Karpas-422 (cell line): ENCODE measurements around the gene STUM. TPM values are rescaled to one million over a fixed set of nuclear protein-coding genes. Genes with fewer than 3 reads are reported as not detected.
A peak's percentile ranks its signal among the peaks of the same experiment; 100 is the strongest.
"Not testable (repeated sequence)": the region's sequence is repeated elsewhere in the genome, so short reads cannot be mapped to it uniquely, and the experiment has no call there.

Source experiments
- DNase-seq: peaks from one replicate; pipeline ENCODE4 v3.0.0-alpha.2; 2015
- H2AFZ ChIP-seq: fragments of 200-600 bp; sonication (generic); 2 replicates; pipeline ENCODE4 v1.6.1; 2014; ENCODE audit warnings: antibody characterized with exemption, low read length, mixed read lengths
- H3K27ac ChIP-seq: fragments of 200-600 bp; sonication (generic); 2 replicates; pipeline ENCODE4 v1.5.1; 2014; ENCODE audit warnings: mild to moderate bottlenecking, low read length, moderate library complexity
- H3K27me3 ChIP-seq: fragments of 200-600 bp; sonication (generic); 2 replicates; pipeline ENCODE4 v1.6.1; 2014; ENCODE audit warnings: low read length, mixed read lengths
- H3K36me3 ChIP-seq: fragments of 200-600 bp; sonication (generic); 2 replicates; pipeline ENCODE4 v1.6.1; 2014; ENCODE audit warnings: low read length, mixed read lengths; ENCODE audit not compliant: insufficient read depth
- H3K4me1 ChIP-seq: fragments of 200-600 bp; sonication (generic); 2 replicates; pipeline ENCODE4 v1.6.1; 2014; ENCODE audit warnings: mild to moderate bottlenecking, low read length, mixed read lengths
- H3K4me2 ChIP-seq: fragments of 200-600 bp; sonication (generic); 2 replicates; pipeline ENCODE4 v1.6.1; 2014; ENCODE audit warnings: low read length, low read depth, mild to moderate bottlenecking; ENCODE audit not compliant: poor library complexity, severe bottlenecking
- H3K4me3 ChIP-seq: fragments of 200-600 bp; sonication (generic); 2 replicates; pipeline ENCODE4 v1.5.1; 2014; ENCODE audit warnings: mild to moderate bottlenecking, antibody characterized with exemption, low read length, mixed read lengths
- H3K79me2 ChIP-seq: fragments of 200-600 bp; sonication (generic); 2 replicates; pipeline ENCODE4 v1.6.1; 2014; ENCODE audit warnings: mild to moderate bottlenecking, low read length, mixed read lengths
- H3K9ac ChIP-seq: fragments of 200-600 bp; sonication (generic); 2 replicates; pipeline ENCODE4 v1.6.0; 2014; ENCODE audit warnings: low read length
- H3K9me2 ChIP-seq: fragments of 200-600 bp; sonication (generic), shearing (Covaris generic); replicated peaks from 2 replicates; pipeline ENCODE4 v1.6.0; 2014; ENCODE audit warnings: mild to moderate bottlenecking, low read length, moderate library complexity; ENCODE audit not compliant: insufficient read depth
- H3K9me3 ChIP-seq: fragments of 300-700, 200-600 bp; sonication (generic); 2 replicates; pipeline ENCODE4 v1.6.1; 2014; ENCODE audit warnings: low read length, mixed read lengths
- H4K20me1 ChIP-seq: fragments of 200-600 bp; sonication (generic); 2 replicates; pipeline ENCODE4 v1.6.1; 2014; ENCODE audit warnings: mild to moderate bottlenecking, antibody characterized with exemption, low read length, low read depth; ENCODE audit not compliant: insufficient read depth
- total RNA-seq: library from RNA; depleted of rRNA; stranded (reverse); fragments of >200 nt; shearing (Covaris generic); gene quantifications from 2 replicates; pipeline ENCODE4 v1.2.3, GENCODE V29; 2014; ENCODE audit warnings: low replicate concordance

STUM gene
- total RNA-seq, 1 experiment from 2014 or later: 0.15 TPM

DNA sequence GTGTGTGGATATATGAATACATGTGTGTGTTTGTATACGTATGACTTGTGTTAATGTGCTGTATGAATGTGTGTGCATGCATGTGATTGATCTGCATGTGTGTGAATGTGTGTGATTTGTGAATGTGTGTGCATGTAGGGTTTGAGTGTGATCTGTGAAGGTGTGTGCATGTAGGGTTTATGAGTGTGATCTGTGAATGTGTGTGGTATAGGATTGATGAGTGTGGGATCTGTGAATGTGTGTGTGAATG, 88.2 kb downstream of the STUM start:
- H3K4me3 ChIP-seq: no peak overlapping the region
- H3K27me3 ChIP-seq: no peaks in the 10 kb centered on the region
- DNase-seq: peak; percentile 43
- peaks cover 4% of the 10 kb centered on the region; the same call in 1 of the 2 replicates for H3K79me2 ChIP-seq
- no peak overlapping the region for H3K27ac ChIP-seq
- H2AFZ ChIP-seq: no peak overlapping the region
- peaks cover 61% of the 10 kb centered on the region for H3K36me3 ChIP-seq
- H3K4me1 ChIP-seq: no peaks in the 10 kb centered on the region; the same call in 1 of the 2 replicates
- no peaks in the 10 kb centered on the region for H3K9me2 ChIP-seq
- H3K4me2 ChIP-seq: peak overlapping the region; percentile 61
- peak overlapping the region; percentile 35; the same call in 1 of the 2 replicates for H3K9ac ChIP-seq
- no peaks in the 10 kb centered on the region for H4K20me1 ChIP-seq
- H3K9me3 ChIP-seq: no peaks in the 10 kb centered on the region

DNA sequence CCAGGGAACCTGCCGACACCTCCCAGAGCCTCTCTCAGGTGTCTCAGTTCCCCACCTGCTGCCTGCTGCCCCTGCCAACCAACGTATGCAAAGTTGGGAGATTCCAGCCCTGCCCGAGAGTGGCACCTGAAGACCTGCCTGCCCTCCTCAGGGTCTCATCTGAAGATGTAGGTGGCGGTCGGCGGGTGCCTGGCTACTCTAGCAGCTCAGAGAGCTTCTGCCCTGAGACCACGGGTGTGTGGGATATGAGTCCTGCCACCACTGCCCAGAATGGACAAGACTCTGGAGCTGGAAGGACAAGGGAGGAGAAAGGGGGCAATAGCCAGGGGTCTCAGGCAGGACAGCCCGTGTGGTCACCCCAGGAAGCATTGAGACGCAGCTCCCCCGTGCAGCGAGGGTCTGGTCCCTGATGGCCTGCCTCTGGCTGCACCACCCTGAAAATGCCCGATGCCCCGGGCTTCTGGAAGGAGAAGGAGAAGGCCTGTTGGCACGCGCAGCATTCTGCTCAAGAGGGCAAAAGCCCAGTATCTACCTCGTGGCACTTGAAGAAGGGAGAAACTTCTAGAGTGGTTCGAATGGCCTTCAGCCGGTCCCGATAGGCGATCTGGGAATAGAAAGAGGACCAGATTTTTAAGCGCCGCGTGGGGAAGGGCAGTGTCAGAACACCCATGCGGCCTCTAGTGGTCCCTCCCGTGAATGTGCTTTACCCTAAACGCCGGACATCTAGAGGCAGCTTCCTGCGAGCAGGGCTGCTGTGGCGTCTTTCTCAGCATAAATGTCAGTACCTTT, 88.8 kb downstream of the STUM start:
- DNase-seq: peak; percentile 61
- H2AFZ ChIP-seq: no peak overlapping the region

GRCh38 chr1:226638001-226638601, 89.5 kb downstream of the STUM start:
- no peaks in the 10 kb centered on the region for H3K9me2 ChIP-seq
- H3K9me3 ChIP-seq: no peaks in the 10 kb centered on the region
- H3K9ac ChIP-seq: peak overlapping the region; percentile 44
- peaks cover 57% of the 10 kb centered on the region for H3K36me3 ChIP-seq
- H3K4me3 ChIP-seq: no peak overlapping the region
- DNase-seq: peak; percentile 45
- H2AFZ ChIP-seq: no peak overlapping the region
- peak overlapping the region; percentile 36 for H3K4me2 ChIP-seq
- H4K20me1 ChIP-seq: no peaks in the 10 kb centered on the region
- no peaks in the 10 kb centered on the region for H3K4me1 ChIP-seq
- H3K27ac ChIP-seq: no peak overlapping the region
- no peaks in the 10 kb centered on the region for H3K27me3 ChIP-seq
- H3K79me2 ChIP-seq: peaks cover 4% of the 10 kb centered on the region; the same call in 1 of the 2 replicates

More for the DNA sequence above, 88.8 kb downstream of the STUM start:
- Histone ChIP-seq H3K9me2 (no peaks in the 10 kb centered on the region), H3K9me3 (no peaks in the 10 kb centered on the region), H3K4me2 (peak overlapping the region; percentile 61), H3K9ac (peak overlapping the region; percentile 44), H3K4me1 (no peaks in the 10 kb centered on the region), H3K27ac (no peak overlapping the region), H3K27me3 (no peaks in the 10 kb centered on the region), H4K20me1 (no peaks in the 10 kb centered on the region), H3K36me3 (peaks cover 58% of the 10 kb centered on the region), H3K79me2 (peaks cover 4% of the 10 kb centered on the region; the same call in 1 of the 2 replicates), H3K4me3 (no peak overlapping the region)

DNA sequence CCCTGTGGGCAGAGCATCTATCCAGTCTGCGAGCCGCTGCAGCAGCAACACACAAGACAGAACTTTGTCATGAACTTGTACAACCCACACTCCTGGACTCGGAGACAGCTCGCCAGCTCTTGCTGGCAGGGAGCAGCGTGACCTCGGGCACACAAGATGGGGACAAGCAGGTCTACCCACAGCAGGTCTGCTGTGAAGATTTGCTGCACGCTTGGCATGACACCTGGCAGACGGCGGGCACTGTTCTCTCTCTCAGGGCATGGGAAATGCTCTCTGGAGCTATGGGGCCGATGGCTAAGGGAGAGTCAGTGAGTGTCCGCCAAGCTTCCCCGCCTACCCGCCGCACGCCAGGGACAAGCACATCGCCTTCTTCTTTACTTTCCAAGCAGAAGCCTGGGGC, 90.0 kb downstream of the STUM start:
- Histone ChIP-seq H3K4me1 (no peaks in the 10 kb centered on the region), H3K36me3 (peaks cover 52% of the 10 kb centered on the region)
- peak; percentile 42 for DNase-seq

GRCh38 chr1:226639206-226639605, 90.6 kb downstream of the STUM start:
- Histone ChIP-seq H3K9ac (peak overlapping the region; percentile 66), H3K36me3 (peaks cover 48% of the 10 kb centered on the region)
- H4K20me1 ChIP-seq, H3K79me2 ChIP-seq, H3K27ac ChIP-seq, H3K27me3 ChIP-seq, H3K4me2 ChIP-seq, H2AFZ ChIP-seq, H3K9me2 ChIP-seq, H3K4me1 ChIP-seq, H3K9me3 ChIP-seq, H3K4me3 ChIP-seq: not testable (repeated sequence)
- peak; percentile 40 for DNase-seq

More for the DNA sequence above, 90.0 kb downstream of the STUM start:
- Histone ChIP-seq H3K9ac (peak overlapping the region; percentile 44), H3K4me3 (no peak overlapping the region), H3K27me3 (no peaks in the 10 kb centered on the region), H3K79me2 (peaks cover 4% of the 10 kb centered on the region; the same call in 1 of the 2 replicates), H3K9me2 (no peaks in the 10 kb centered on the region), H3K27ac (no peak overlapping the region), H3K4me2 (peak overlapping the region; percentile 36), H2AFZ (no peak overlapping the region), H3K9me3 (no peaks in the 10 kb centered on the region), H4K20me1 (no peaks in the 10 kb centered on the region)

- Histone ChIP-seq H3K27me3 (no peaks in the 10 kb centered on the region), H3K79me2 (peaks cover 4% of the 10 kb centered on the region; the same call in 1 of the 2 replicates), H3K27ac (no peak overlapping the region), H4K20me1 (no peaks in the 10 kb centered on the region), H3K36me3 (peaks cover 48% of the 10 kb centered on the region), H2AFZ (no peak overlapping the region), H3K9me2 (no peaks in the 10 kb centered on the region), H3K9ac (peak overlapping the region; percentile 66), H3K4me1 (no peaks in the 10 kb centered on the region), H3K4me3 (no peak overlapping the region; the same call in 1 of the 2 replicates), H3K9me3 (no peaks in the 10 kb centered on the region), H3K4me2 (no peak overlapping the region)
- peak; percentile 38 for DNase-seq
Measured at GRCh38 chr1:226639631-226640061, 91.1 kb downstream of the STUM start.

GRCh38 chr1:226640321-226641136, 92.0 kb downstream of the STUM start:
- Histone ChIP-seq H3K9ac (peak overlapping the region; percentile 66), H3K27ac (no peak overlapping the region), H3K27me3 (no peaks in the 10 kb centered on the region), H3K36me3 (peaks cover 48% of the 10 kb centered on the region), H2AFZ (no peak overlapping the region), H3K4me2 (no peak overlapping the region), H3K9me3 (no peaks in the 10 kb centered on the region), H3K79me2 (peaks cover 4% of the 10 kb centered on the region; the same call in 1 of the 2 replicates), H3K9me2 (no peaks in the 10 kb centered on the region), H3K4me1 (no peaks in the 10 kb centered on the region), H4K20me1 (no peaks in the 10 kb centered on the region), H3K4me3 (peak overlapping the region; percentile 26; the same call in 1 of the 2 replicates)
- DNase-seq: peak; percentile 90
